GM10266 (cell line): ENCODE data around the gene HOMER3.

Experiments
- DNase-seq: peaks from one replicate; pipeline ENCODE4 v3.0.0; 2012; ENCODE audit errors: extremely low spot score
- CTCF ChIP-seq: IDR thresholded peaks from 2 replicates; pipeline ENCODE4 v1.5.1; 2012; ENCODE audit warnings: mild to moderate bottlenecking, low read depth; ENCODE audit not compliant: control insufficient read depth, insufficient read depth; ENCODE audit errors: missing control alignments

Gene HOMER3

GRCh38 chr19:18879579-18880373, 61.2 kb downstream of the HOMER3 start:
- TF ChIP-seq CTCF = no peak
- DNase-seq = no peak
